Gastrocnemius medialis (tissue), 4 donors: ENCODE data around the gene IRF2BP2. TPM values are rescaled to one million over a fixed set of nuclear protein-coding genes. Genes with fewer than 3 reads are reported as not detected.
A peak's percentile ranks its signal among the peaks of the same experiment; 100 is the strongest.

Source experiments
- ATAC-seq, 2 donors: fragments of 150-250 bp; one replicate each; pipeline ENCODE4 v1.9.1; 2016
- DNase-seq, 2 donors: peaks; one replicate each; pipeline ENCODE4 v3.0.0-alpha.2; 2019
- H3K27ac ChIP-seq, 4 donors: fragments of 200-600 bp; sonication (generic); 1 replicate in 1 of 4; 2 replicates in 3 of 4; pipeline ENCODE4 v1.5.1; 2016 to 2018; ENCODE audit warnings: mild to moderate bottlenecking in 2 of 4, moderate library complexity in 1 of 4
- H3K27me3 ChIP-seq, 3 donors: fragments of 200-600 bp; sonication (generic) in 2 of 3; 1 replicate in 1 of 3; 2 replicates in 2 of 3; pipeline versions ENCODE4 v1.5.1 to v1.6.0; 2016 to 2019; ENCODE audit warnings: mild to moderate bottlenecking in 1 of 3, moderate library complexity in 1 of 3
- H3K36me3 ChIP-seq, 2 donors: fragments of 200-600 bp; sonication (generic) in 1 of 2; one replicate each; pipeline ENCODE4 v1.5.1; 2017 to 2018
- H3K4me1 ChIP-seq, 2 donors: fragments of 200-600 bp; sonication (generic) in 1 of 2; one replicate each; pipeline ENCODE4 v1.5.1; 2016 to 2017; ENCODE audit warnings: mild to moderate bottlenecking in 2 of 2
- H3K4me3 ChIP-seq, 4 donors: fragments of 200-600 bp; sonication (generic) in 3 of 4; 1 replicate in 1 of 4; 2 replicates in 3 of 4; pipeline ENCODE4 v1.5.1; 2016 to 2019; ENCODE audit warnings: mild to moderate bottlenecking in 2 of 4
- H3K9me3 ChIP-seq, 3 donors: fragments of 200-600 bp; sonication (generic) in 2 of 3; 1 replicate in 1 of 3; 2 replicates in 2 of 3; pipeline ENCODE4 v1.5.1; 2016 to 2019
- POLR2A ChIP-seq, 2 donors: fragments of 450-650 bp; IDR thresholded peaks; one replicate each; pipeline ENCODE4 v1.6.1; 2017; ENCODE audit warnings: antibody characterized with exemption in 2 of 2, mild to moderate bottlenecking in 2 of 2, moderate library complexity in 2 of 2
- in situ Hi-C, 4 donors: fragments of 200-750 bp; cut with MboI; loops; one replicate each; pipeline versions ENCODE4 v1.15.0 to v1.8.0; 2017; ENCODE audit warnings: low sequenced_read_pairs in 4 of 4
- intact Hi-C: fragments of 100-400 bp; cut with DNase I; formaldehyde crosslinking; loops from one replicate; pipeline ENCODE4 v1.15.1; 2023; ENCODE audit warnings: low total_unique reads
- total RNA-seq, 4 donors: library from RNA; depleted of rRNA; stranded (reverse); fragments of >200 nt; gene quantifications; one replicate each; pipeline versions ENCODE4 v1.1.0 to v1.2.3, GENCODE V29; 2016
- TF ChIP-seq, protein P1 (sequence below), 5 experiments: fragments of 450-650 bp in 3 of 5; fragments of 200-600 bp in 2 of 5; sonication (generic) in 2 of 5; IDR thresholded peaks in 4 of 5; conservative IDR thresholded peaks in 1 of 5; 1 replicate in 4 of 5; 2 replicates in 1 of 5; pipeline ENCODE4 v1.5.1; 2016 to 2019; ENCODE audit warnings: antibody characterized with exemption in 5 of 5, mild to moderate bottlenecking in 3 of 5, moderate library complexity in 3 of 5

The IRF2BP2 gene
- total RNA-seq, 4 donors from 2014 or later = 32.2 to 92.0 (median 52.2) TPM

DNA sequence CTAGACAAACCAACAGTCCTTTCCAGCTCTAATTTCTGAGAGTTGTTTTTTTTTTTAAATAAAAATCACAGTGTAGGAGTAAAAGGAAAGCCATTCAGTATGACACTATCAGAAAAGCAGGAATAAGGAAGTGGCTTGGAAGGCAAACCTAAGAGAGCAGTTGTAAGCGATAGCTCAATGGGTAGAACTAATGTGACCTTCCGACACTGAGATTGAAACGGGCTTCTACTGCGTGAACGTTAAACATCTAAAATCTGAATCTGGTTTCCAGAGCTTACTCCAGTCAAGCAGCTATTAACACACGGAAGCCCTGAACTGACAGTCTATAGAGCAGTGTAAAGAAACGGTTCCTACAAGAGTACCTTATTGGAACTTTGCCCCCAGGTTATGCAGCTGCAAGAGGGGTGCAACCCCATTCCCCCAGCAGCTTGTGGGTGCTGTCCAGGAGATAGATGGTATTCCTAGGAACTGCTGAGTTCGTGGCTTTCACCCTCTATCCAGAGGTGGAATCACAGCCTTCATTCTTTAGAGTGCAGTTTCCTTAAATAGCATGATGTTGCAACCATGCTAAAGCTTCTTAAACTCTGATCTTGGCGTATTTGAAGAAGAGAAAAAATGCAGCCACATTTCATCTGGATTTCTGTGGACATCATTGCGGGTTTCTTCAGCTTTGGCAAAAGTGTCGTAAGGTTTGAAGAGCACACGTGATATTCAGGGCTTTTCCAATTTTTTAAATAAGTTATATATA, 3.3 kb upstream of the IRF2BP2 start:
- in situ Hi-C loops = loop anchor here (5.0 to 25.0 kb wide), 6 partner anchors 104 to 469 kb away; no protein-coding TSS in a partner anchor
- H3K27me3 ChIP-seq = no peaks in the 10 kb centered on the region
- no peak for ATAC-seq
- TF ChIP-seq, protein P1, sequence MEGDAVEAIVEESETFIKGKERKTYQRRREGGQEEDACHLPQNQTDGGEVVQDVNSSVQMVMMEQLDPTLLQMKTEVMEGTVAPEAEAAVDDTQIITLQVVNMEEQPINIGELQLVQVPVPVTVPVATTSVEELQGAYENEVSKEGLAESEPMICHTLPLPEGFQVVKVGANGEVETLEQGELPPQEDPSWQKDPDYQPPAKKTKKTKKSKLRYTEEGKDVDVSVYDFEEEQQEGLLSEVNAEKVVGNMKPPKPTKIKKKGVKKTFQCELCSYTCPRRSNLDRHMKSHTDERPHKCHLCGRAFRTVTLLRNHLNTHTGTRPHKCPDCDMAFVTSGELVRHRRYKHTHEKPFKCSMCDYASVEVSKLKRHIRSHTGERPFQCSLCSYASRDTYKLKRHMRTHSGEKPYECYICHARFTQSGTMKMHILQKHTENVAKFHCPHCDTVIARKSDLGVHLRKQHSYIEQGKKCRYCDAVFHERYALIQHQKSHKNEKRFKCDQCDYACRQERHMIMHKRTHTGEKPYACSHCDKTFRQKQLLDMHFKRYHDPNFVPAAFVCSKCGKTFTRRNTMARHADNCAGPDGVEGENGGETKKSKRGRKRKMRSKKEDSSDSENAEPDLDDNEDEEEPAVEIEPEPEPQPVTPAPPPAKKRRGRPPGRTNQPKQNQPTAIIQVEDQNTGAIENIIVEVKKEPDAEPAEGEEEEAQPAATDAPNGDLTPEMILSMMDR (IDR thresholded peaks at IDR 0.05 in 4 of 5, conservative IDR thresholded peaks at IDR 0.05 in 1 of 5) = no peak
- TF ChIP-seq POLR2A (IDR thresholded peaks at IDR 0.05) = no peak
- H3K9me3 ChIP-seq = no peaks in the 10 kb centered on the region
- peak overlapping the region; percentile 98 to 99 (median 98) for H3K27ac ChIP-seq
- peak overlapping the region; percentile 33 to 40 (median 37) for H3K4me3 ChIP-seq
- intact Hi-C loops = loop anchor here (2.0 to 5.0 kb wide), 2 partner anchors 383 to 889 kb away; partner anchors contain the start of gene B3GALNT2
- H3K4me1 ChIP-seq = peaks cover 41 to 51% of the 10 kb centered on the region in 2 donors
- H3K36me3 ChIP-seq = no peaks in the 10 kb centered on the region
- no peak for DNase-seq

DNA sequence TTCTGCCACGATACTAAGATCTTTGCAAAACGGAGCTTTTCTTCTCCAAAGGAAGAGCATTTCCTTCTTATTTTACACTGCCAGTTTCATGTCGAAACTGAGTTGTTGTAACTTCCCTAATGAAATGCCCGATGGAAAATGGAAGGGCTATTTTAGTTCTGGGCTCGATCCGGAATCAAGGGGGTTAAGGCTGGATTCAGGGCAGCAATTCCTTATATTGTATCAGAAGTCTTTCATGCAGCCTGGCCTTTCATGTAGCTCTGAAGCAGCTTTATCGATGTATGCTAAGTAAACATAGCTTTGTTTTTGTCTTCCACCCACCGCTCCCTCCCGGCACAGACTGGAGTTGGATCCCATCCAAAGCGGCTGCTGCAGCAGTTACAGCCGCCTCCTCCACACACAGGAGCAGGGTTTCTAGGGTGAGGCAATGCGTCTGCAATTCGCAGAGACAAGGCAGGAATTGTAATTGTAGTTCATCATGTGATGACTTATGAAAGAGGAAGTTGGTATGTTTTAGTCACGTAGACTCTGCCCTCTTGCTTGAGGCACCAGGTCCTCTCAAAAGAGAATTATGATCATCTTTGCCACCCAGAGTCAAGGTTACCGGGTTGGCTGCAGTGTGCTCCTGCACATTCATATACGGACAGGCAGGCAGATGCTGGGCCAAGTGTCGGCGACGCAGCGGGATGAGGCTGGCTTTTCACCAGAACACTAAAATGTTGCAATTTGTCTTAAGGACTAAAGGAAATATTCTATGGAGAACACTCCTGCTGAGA, 2.6 kb upstream of the IRF2BP2 start:
- Histone ChIP-seq H3K4me3 (peak overlapping the region; percentile 33 to 40 (median 37)), H3K4me1 (peaks cover 38 to 43% of the 10 kb centered on the region in 2 donors), H3K27me3 (no peaks in the 10 kb centered on the region), H3K36me3 (peaks cover 0 to 2% of the 10 kb centered on the region in 2 donors), H3K9me3 (no peaks in the 10 kb centered on the region), H3K27ac (peak overlapping the region; percentile 98 to 99 (median 98))
- TF ChIP-seq, protein P1 (IDR thresholded peaks at IDR 0.05 in 4 of 5, conservative IDR thresholded peaks at IDR 0.05 in 1 of 5) = no peak
- peak in 1 of 2 donors; percentile 73 for TF ChIP-seq POLR2A (IDR thresholded peaks at IDR 0.05)
- DNase-seq (peak; percentile 88 to 94), ATAC-seq (peak; percentile 50 to 54)
- in situ Hi-C loops = loop anchor here (5.0 to 25.0 kb wide), 6 partner anchors 105 to 470 kb away; no protein-coding TSS in a partner anchor
- intact Hi-C loops = loop anchor here (1.0 to 5.0 kb wide), 5 partner anchors 80 to 890 kb away; partner anchors contain the start of gene B3GALNT2

DNA sequence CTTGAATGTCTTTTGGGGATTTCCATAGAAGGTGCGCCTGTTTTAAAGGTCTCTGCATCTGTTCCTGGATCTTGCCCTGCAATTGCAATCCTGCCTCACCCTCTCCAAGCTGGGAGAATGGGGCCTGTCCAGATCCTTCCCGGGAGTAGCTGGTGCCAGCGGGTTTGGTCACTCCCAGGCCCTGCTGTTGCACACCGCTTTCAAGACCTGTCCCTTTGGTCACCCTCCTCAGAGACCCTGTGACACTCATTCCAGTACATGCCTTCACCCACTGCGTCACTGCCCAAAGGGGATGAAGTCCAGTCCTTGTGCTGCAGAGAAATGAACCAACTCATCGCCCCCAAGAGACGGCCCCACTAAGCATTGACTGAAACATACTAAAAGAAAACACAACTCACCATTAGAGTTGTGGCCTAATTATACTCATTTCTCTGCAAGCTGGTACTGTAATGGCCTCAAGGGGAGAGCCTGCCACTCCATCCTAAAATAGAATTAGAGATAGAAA, 1.9 kb upstream of the IRF2BP2 start:
- in situ Hi-C loops = loop anchor here (5.0 to 25.0 kb wide), 6 partner anchors 105 to 470 kb away; no protein-coding TSS in a partner anchor
- peaks cover 37 to 39% of the 10 kb centered on the region in 2 donors for H3K4me1 ChIP-seq
- no peak for TF ChIP-seq POLR2A (IDR thresholded peaks at IDR 0.05)
- TF ChIP-seq, protein P1 (IDR thresholded peaks at IDR 0.05 in 4 of 5, conservative IDR thresholded peaks at IDR 0.05 in 1 of 5) = no peak

DNA sequence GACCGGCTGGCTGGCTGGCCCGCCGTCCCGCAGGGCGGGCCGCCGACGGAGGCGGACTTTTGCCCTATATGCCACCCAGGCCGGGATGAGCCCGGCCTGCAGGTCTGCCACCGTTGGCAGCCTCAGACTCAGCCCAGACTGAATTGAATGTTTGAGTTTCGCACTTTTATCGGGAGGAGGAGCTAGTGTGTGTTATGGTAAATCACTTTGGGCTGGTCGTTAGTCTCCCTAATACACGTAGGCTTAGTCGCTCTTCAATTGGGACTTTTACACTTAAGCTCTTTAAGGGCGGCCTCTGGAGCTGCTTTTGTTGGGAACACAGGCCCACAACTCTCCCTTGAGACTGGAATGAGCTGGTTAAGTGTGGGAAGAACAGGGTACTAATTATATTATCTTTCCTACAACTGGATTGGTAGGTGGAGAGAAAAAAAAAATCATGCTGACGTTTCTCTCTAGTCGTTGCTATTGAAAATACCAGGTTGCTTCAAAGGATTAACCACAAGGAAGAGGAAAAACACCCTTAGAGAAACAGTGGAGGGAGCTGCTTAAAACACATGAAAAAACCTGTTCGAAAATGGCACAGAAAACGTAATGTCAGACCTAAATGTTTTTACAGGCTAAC, 1.4 kb upstream of the IRF2BP2 start:
- intact Hi-C loops (loop anchor here (1.0 to 5.0 kb wide), 3 partner anchors 113 to 891 kb away; partner anchors contain the start of gene B3GALNT2), in situ Hi-C loops (loop anchor here (5.0 to 25.0 kb wide), 6 partner anchors 106 to 471 kb away; no protein-coding TSS in a partner anchor)
- DNase-seq (no peak), ATAC-seq (peak in 1 of 2 donors; percentile 3)
- peaks cover 31 to 44% of the 10 kb centered on the region in 2 donors for H3K4me1 ChIP-seq
- TF ChIP-seq, protein P1 (IDR thresholded peaks at IDR 0.05 in 4 of 5, conservative IDR thresholded peaks at IDR 0.05 in 1 of 5) = no peak
- TF ChIP-seq POLR2A (IDR thresholded peaks at IDR 0.05) = no peak
- no peaks in the 10 kb centered on the region for H3K27me3 ChIP-seq
- H3K36me3 ChIP-seq = peaks cover 5 to 14% of the 10 kb centered on the region in 2 donors
- peak overlapping the region; percentile 98 to 99 (median 98) for H3K27ac ChIP-seq
- H3K4me3 ChIP-seq = peak overlapping the region; percentile 32 to 75 (median 61)
- no peaks in the 10 kb centered on the region for H3K9me3 ChIP-seq

More for the DNA sequence above, 1.9 kb upstream of the IRF2BP2 start:
- DNase-seq (peak in 1 of 2 donors; percentile 87), ATAC-seq (peak in 1 of 2 donors; percentile 7)
- peaks cover under 1 to 8% of the 10 kb centered on the region in 2 donors for H3K36me3 ChIP-seq
- intact Hi-C loops = loop anchor here (1.0 to 5.0 kb wide), 7 partner anchors 80 to 890 kb away; partner anchors contain the start of gene B3GALNT2
- H3K9me3 ChIP-seq = no peaks in the 10 kb centered on the region
- H3K27me3 ChIP-seq = no peaks in the 10 kb centered on the region
- peak overlapping the region; percentile 33 to 40 (median 37) for H3K4me3 ChIP-seq
- peak overlapping the region; percentile 98 to 99 (median 98) for H3K27ac ChIP-seq
